ENCODE measurements around the gene MAP2K5.
A peak's percentile ranks its signal among the peaks of the same experiment; 100 is the strongest.

MAP2K5 gene

GRCh38 chr15:67542420-67543347 is at the start of gene MAP2K5:
TSS of gene MAP2K5 (plus strand) at chr15:67542703. CDS start at chr15:67543336, 633 bp downstream.
- DNase-seq = peak; percentile 88

DNA sequence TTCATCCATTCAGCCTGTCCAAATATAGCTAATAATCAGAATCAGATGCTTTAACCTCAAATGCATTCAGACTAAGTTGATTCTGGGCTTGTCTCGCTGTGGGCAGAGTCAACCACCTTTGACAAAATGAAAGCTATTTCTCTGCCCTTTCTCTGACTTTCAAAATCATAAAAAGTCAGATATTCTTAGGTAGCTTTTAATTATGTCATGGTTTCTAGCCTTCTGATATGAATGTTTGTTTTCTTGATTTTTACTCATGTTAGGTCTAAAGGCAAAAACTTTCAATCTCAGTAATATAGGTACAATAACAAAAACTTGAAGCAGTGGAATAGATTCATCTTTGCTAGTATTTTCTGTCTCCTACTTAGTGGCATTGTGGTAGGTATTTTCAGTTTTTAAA is 46.9 kb upstream of the MAP2K5 start:
- no peak for DNase-seq

DNA sequence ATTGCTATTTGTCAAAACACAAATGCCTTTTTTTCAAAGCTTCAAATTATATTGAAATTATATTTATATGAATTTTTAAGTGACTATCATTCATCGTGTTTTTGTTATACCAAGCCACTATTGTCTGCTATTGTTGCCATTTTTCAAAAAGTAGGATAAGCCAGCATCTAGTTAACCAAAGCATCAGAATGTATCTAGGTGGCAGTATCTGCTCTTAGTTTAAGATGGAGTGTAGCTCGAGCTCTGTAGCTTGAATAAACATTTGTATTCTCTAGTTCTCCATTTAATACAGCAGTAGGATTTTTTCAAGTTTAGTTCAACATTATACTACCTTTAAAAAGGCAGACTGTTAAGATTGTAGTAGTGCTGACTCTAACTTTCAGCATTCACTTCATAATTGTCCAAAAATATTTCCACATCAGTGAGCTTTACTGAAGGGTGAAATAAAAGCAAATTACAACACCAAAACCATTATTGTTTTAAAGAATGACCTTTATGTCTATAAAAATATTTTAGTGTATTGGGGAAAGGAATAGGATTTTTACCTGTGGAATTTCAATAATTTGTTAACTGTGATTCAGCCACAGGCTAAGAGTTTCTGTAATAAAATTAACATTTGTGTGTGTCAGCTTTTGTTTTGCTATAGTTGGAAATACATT is 41.2 kb upstream of the MAP2K5 start:
- no peak for DNase-seq

GRCh38 chr15:67501836-67502461 is 40.6 kb upstream of the MAP2K5 start:
- DNase-seq = no peak

DNA sequence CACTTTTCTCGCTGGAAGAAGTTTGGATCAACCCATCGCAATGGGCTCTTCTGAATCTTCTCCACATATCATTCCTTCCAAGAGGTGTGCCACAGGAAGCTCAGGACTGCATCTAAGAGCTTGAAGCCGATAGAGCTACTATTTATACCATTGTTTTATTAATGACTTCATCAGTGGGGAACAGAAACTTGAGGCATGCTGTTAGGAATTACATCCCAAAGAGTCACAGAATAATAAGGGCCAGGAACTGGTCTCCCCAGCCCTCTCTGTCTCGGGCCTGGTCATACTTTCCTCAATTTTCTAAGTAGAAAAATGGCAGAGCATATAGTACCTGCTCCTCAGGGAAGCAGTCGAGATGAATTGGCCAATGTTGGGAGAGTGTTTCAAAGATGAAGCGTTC is 38.4 kb upstream of the MAP2K5 start:
- DNase-seq = no peak

DNA sequence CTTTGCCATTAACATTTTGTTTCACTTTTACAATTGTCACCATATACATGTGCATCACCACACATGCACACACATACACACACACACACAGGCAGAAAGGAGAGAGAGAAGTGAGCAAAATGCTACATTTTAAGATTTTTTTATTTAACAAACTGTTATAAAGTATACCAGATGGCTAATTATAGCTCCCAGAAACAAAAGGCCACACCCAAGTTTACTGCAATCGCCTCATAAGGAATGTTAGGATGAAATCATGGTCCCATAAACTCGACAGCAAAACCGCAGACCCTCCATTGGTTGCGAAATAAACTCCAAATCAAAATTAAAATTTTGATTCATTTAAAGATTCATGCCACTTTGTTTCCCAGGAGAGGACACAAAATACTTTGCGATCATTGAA is 37.7 kb upstream of the MAP2K5 start:
- DNase-seq = no peak

- no peak for DNase-seq
These were observed 36.6 kb upstream of the MAP2K5 start for GRCh38 chr15:67505675-67506572.

DNA sequence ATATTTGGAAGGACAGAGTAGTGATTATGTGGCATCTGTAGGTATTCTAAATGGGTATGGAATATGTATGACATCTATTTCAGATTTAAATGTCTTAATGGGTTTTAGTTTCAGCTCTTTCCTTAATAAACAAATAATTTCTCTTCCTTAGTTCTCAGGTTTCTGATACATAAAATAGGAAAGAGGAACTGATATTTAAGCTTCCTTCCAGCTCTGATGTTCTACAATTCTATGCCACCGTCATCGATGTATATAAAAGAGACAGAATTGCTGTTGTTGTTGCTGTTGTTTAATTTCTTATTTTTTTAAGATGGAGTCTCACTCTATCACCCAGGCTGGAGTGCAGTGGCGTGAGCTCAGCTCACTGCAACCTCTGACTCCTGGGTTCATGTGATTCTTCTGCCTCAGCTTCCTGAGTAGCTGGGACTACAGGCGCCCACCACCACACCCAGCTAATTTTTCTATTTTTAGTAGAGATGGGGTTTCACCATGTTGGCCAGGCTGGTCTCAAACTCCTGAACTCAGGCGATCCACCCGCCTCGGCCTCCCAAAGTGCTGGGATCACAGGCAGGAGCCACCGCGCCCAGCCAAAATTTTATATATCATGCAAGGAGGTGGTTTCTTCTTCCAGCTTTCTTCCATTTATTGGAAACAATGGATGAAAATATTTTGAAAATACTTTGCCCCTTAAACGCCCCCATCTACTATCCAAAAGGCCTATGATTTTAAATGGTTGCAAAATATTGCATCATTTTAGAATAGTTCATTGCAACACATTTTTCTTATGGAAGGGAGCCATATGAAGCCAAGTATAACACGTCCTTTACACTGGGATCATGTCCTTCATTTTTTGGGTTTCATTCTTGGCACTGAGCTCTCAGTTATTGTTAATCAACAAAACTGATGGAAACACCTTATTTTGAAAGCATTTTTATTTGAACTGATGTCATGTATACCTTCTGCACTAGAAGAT is 35.4 kb upstream of the MAP2K5 start:
- no peak for DNase-seq

GRCh38 chr15:67508407-67508806 is 34.1 kb upstream of the MAP2K5 start:
- DNase-seq = no peak

- DNase-seq = no peak
These were observed 32.6 kb upstream of the MAP2K5 start for GRCh38 chr15:67509918-67510317.

DNA sequence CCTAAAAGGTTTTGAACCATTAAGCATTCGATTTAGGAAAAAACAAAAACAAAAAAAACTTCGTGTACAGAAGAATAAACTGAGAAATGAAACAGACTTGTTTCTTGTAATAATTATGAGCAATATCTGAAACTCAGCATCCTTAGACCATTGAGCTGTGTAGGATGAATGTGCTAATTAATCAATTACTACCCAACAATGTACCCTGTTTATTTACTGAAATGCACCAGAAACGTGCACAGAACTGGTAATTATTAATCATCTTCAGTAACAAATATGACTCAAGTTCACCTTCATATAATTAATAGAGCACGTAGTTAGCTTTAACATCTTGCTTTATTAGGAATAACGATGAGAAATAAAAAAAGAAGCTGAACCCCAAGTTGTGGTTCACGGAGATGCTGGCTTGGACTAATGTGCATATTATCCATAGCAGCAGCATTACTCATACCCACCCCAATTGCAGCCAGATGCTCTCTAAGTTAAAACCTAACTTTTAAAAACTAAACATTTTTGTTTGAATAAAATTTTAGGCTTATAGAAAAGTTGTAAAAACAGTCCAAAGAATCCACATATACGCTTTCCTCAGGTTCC is 31.8 kb upstream of the MAP2K5 start:
- no peak for DNase-seq

DNA sequence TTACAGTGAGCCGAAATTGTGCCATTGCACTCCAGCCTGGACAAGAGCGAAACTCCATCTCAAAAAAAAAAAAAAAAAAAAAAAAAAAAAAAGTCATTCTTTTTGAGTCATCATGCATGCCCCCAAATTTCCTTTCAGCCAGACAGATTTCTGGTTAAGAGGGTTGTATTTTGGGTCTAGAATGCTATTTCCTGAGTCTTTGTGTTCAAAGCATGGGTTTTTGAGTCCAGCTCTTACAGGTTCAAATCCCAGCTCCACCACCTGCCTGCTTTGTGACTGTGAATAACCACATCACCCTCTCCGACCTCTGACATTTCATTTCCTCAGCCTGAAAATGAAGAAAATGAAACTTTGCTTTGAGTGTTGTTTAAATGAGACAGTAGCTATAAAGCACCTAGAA is 30.9 kb upstream of the MAP2K5 start:
- DNase-seq = no peak

DNA sequence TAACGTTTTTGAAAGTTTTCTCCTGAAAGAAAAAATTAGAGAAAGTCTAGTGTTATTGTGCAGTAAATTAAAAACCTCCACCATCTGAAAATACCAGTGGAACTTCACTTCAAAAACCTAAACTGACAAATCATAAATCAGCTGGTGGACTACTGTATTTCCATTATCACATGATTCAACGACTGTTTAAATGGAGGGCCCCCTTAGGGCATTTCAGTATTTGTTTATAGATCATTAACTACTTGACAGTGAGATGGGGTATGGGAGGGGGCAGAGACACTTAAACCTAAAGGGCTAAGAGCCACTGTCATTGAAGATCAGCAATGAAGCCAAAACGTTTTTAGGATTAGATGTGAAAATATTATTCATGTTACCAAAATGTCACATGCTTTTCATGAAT is 30.4 kb upstream of the MAP2K5 start:
- DNase-seq = no peak

GRCh38 chr15:67512933-67513714 is 29.4 kb upstream of the MAP2K5 start:
- no peak for DNase-seq

GRCh38 chr15:67515090-67515489 is 27.4 kb upstream of the MAP2K5 start:
- DNase-seq = no peak

GRCh38 chr15:67515557-67515956 is 26.9 kb upstream of the MAP2K5 start:
- DNase-seq = no peak

GRCh38 chr15:67520321-67521028 is 22.0 kb upstream of the MAP2K5 start:
- no peak for DNase-seq

DNA sequence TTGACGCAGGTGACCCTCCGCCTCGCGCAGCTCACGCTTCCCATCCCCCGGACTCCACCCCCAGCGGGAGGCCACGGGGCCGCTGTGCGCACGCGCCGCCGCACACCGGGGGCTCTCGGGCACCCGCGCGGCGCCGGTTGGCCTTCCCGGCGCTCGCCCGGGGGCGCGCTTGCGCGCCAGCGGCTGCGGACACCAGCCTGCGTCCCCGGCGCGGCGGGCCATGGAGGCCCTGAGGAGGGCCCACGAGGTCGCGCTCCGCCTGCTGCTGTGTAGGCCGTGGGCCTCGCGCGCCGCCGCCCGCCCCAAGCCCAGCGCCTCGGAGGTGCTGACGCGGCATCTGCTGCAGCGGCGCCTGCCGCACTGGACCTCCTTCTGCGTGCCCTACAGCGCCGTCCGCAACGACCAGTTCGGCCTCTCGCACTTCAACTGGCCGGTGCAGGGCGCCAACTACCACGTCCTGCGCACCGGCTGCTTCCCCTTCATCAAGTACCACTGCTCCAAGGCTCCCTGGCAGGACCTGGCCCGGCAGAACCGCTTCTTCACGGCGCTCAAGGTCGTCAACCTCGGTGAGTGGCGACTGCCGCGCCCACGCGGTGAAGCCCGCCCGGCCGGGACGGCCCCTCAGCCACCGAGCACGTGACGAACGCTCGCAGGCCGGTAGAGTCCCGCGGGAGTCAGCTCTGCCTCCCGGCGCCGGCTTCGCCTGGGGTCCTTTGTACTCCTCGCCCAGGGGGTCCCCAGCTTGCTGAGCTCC is 21.3 kb upstream of the MAP2K5 start, which contains the start of gene C15orf61:
C15orf61 (plus strand) TSS at position 103 of the 754 bp plus-strand sequence; CDS start at position 221, 118 bp downstream.
- peak; percentile 87 for DNase-seq
